GM06990 (cell line): ENCODE results near the gene RSPO1.

ENCODE experiments used
- DNase-seq: peaks from one replicate; pipeline ENCODE4 v3.0.0-alpha.2; 2011; ENCODE audit not compliant: insufficient read length; ENCODE audit errors: extremely low read depth
- H3K27me3 ChIP-seq: replicated peaks from 2 replicates; pipeline ENCODE4 v1.6.0; 2011; ENCODE audit warnings: low read length; ENCODE audit not compliant: control insufficient read depth, insufficient read depth
- H3K36me3 ChIP-seq: 2 replicates; pipeline ENCODE4 v1.5.1; 2011; ENCODE audit warnings: low read length; ENCODE audit not compliant: control insufficient read depth, insufficient read depth
- H3K4me3 ChIP-seq: replicated peaks from 2 replicates; pipeline ENCODE4 v1.5.1; 2011; ENCODE audit warnings: low read depth, mild to moderate bottlenecking, control low read depth, low read length
- TF ChIP-seq, protein P1 (sequence below): IDR thresholded peaks from 2 replicates; pipeline ENCODE4 v1.5.1; 2011; ENCODE audit warnings: low read length, control low read depth, mild to moderate bottlenecking, inconsistent platforms; ENCODE audit not compliant: insufficient read depth, poor library complexity, severe bottlenecking

Gene RSPO1

DNA sequence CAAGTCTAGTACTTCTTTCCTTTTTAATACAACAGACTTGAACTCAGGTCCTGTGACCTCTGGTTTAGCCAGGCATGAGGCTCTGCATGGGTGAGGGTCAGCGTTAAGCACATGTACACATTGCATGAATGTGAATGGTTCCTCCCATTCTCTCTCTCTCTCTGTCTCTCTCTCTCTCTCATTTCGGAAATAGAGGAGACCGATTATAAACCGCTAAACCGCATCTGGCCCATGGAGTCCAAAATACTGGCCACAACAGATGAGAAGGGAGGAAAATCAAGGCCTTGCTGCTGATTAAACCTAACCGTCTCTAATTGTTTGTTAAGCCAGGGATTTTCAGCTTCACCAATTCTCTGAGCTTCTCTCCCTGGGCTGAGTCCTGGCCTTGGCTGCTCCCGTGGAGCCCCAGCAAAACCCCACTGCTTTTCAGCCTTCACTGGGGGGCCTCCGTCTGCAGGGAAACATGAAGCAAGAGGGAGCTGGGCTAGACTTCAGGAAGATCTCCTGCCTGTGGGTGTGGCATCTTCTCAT, 6.6 kb downstream of the RSPO1 start:
- H3K27me3 ChIP-seq: peaks cover 4% of the 10 kb centered on the region
- DNase-seq: no peak
- TF ChIP-seq, protein P1, sequence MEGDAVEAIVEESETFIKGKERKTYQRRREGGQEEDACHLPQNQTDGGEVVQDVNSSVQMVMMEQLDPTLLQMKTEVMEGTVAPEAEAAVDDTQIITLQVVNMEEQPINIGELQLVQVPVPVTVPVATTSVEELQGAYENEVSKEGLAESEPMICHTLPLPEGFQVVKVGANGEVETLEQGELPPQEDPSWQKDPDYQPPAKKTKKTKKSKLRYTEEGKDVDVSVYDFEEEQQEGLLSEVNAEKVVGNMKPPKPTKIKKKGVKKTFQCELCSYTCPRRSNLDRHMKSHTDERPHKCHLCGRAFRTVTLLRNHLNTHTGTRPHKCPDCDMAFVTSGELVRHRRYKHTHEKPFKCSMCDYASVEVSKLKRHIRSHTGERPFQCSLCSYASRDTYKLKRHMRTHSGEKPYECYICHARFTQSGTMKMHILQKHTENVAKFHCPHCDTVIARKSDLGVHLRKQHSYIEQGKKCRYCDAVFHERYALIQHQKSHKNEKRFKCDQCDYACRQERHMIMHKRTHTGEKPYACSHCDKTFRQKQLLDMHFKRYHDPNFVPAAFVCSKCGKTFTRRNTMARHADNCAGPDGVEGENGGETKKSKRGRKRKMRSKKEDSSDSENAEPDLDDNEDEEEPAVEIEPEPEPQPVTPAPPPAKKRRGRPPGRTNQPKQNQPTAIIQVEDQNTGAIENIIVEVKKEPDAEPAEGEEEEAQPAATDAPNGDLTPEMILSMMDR: no peak
- no peaks in the 10 kb centered on the region for H3K36me3 ChIP-seq
- no peak overlapping the region for H3K4me3 ChIP-seq

DNA sequence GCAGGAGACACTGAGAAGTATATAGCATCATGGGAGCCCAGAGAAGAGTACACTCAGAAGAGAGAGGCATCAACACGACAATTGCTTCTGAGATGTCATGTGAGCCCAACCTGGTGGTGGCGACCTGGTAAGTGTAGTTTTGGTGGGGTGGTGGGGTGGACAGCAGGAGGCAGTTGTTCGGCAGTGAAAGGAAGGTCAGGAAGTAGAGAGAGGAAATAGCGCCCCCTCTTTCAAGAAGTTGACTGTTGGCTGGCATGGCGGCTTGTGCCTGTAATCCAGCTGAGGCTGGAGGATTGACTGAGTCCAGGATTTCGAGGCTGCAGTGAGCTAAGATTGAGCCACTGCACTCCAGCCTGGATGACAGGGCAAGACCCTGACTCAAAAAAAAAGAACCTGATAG, 12.6 kb downstream of the RSPO1 start:
- H3K27me3 ChIP-seq: peaks cover 1% of the 10 kb centered on the region
- no peaks in the 10 kb centered on the region for H3K36me3 ChIP-seq
- H3K4me3 ChIP-seq: no peak overlapping the region
- DNase-seq: no peak
- TF ChIP-seq, protein P1: peak; percentile 33

DNA sequence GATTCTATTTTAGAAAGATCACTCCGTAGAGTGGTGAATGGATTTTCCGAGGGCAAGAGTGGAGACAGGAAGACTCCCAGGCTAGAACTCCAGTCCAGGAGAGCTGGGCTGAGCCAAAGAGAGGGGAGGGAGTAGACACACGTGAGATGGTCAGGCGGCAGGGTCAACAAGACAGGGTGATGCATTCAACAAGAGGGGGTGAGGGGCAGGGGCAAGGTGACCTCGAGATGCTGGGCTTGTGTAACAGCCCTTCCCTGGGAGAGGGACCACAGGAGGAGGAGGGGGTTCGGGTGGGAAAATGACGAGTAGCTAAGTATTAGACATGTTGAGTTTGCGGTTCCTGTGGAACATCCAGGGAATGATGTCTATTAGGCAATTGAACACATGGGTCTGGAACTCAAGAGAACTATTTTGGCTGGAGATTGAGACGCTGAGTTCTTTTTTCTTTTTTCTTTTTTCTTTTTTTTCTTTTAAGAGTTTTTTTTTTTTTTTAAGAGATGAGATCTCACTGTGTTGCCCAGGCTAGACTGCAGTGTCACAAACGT, 13.3 kb downstream of the RSPO1 start:
- peaks cover 2% of the 10 kb centered on the region for H3K27me3 ChIP-seq
- DNase-seq: no peak
- H3K4me3 ChIP-seq: no peak overlapping the region
- TF ChIP-seq, protein P1: no peak
- H3K36me3 ChIP-seq: no peaks in the 10 kb centered on the region

DNA sequence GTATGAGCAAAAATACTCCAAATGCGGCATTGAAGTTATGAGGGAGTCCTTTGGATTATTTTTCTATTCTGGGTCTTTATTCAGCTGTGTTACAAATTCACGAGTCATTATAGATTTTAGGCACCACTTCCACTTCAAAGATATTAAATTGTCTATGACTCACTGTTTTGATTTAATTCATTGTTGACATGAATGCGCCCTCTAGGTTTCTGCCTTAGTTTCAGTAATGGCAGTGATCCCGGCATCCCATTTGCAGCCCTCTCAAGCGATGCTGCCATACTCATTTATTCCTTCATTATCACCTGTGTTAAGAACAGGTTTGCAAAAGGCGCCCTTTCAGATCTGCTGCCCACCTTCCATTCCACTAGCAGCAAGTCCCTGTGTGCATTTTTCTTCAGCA, 14.0 kb downstream of the RSPO1 start:
- TF ChIP-seq, protein P1: no peak
- no peak for DNase-seq
- H3K36me3 ChIP-seq: no peaks in the 10 kb centered on the region
- H3K27me3 ChIP-seq: peaks cover 6% of the 10 kb centered on the region
- no peak overlapping the region for H3K4me3 ChIP-seq

DNA sequence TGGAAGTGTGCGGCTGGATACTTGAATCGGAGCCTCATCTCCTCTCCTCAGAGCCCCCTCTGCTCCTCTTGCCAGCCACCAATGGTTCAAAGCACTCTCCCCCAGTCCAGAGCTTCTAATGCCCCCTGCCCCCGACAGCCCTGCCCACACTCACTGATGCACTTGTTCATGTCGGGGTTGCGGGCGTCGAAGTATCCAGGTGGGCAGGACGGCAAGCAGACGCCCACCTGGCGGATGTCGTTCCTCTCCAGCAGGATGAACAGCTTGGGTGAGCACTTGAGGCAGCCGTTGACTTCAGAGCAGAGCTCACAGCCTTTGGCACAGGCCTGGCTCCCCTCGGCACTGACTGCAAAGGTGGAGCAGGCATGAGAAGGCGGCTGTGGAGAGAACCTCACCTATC, 18.4 kb downstream of the RSPO1 start:
- DNase-seq: no peak
- H3K27me3 ChIP-seq: peaks cover 7% of the 10 kb centered on the region
- H3K36me3 ChIP-seq: no peaks in the 10 kb centered on the region
- TF ChIP-seq, protein P1: no peak
- H3K4me3 ChIP-seq: no peak overlapping the region

DNA sequence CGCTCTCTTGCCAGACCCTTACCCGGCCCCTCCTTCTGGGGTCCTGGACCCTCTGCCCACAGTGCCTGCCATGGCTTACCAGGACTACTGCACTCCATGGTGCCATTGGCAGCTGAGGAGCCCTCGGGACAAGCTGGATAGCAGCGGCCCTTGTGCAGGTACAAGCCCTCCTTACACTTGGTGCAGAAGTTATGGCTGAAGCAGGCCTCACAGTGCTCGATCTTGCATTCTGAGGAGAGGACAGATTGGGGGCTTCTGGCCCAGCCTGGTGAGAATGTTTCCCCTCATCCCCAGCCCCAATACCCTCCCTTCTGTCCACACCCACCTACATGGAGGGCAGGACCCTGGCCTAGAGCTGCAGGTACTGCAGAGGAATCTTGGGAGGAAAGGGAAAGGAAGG, 20.6 kb downstream of the RSPO1 start:
- no peak for DNase-seq
- Histone ChIP-seq H3K27me3 (peaks cover 6% of the 10 kb centered on the region), H3K4me3 (no peak overlapping the region), H3K36me3 (no peaks in the 10 kb centered on the region)
- TF ChIP-seq, protein P1: no peak
